ENCODE data around the gene MTERF4.

The MTERF4 gene

DNA sequence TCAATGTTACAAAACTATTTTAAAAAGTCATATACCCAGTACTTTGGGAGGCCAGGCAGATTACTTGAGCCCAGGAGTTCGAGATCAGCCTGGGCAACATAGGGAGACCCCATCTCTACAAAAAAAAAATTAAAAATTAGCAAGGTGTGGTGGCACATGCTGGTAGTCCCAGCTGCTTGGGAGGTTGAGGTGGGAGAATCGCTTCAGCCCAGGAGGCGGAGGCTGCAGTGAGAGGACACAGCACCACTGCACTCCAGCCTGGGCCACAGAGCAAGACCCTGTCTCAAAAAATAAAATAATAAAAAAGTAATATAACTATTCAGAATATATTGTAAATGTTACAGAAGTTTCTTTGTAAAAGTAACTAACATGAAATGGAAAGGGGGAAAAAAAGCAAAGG, 45.2 kb upstream of the MTERF4 start:
- no peak for DNase-seq (ENCODE audit: extremely low read depth, low read depth)
- TF ChIP-seq, protein P1, sequence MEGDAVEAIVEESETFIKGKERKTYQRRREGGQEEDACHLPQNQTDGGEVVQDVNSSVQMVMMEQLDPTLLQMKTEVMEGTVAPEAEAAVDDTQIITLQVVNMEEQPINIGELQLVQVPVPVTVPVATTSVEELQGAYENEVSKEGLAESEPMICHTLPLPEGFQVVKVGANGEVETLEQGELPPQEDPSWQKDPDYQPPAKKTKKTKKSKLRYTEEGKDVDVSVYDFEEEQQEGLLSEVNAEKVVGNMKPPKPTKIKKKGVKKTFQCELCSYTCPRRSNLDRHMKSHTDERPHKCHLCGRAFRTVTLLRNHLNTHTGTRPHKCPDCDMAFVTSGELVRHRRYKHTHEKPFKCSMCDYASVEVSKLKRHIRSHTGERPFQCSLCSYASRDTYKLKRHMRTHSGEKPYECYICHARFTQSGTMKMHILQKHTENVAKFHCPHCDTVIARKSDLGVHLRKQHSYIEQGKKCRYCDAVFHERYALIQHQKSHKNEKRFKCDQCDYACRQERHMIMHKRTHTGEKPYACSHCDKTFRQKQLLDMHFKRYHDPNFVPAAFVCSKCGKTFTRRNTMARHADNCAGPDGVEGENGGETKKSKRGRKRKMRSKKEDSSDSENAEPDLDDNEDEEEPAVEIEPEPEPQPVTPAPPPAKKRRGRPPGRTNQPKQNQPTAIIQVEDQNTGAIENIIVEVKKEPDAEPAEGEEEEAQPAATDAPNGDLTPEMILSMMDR (IDR thresholded peaks at IDR 0.05; ENCODE audit: low read depth, low read length): no peak

DNA sequence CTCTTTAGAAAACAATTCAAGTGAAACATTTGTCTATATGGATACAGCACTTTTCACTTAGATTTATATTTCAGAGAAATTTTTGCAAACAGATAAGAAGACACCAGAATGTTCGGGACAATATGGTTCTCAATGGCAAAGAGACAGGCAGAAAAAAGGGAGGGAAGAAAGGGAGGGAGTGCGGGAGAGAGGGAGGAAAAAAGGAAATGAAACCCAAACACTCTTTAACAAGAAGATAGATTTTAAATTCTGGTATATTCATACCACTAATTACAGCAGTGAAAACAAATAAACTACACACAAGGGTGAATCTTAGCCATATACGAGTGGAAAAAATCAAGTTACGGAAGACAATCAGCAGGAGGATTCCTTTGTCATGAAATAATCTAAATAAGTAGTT, 44.2 kb upstream of the MTERF4 start:
- DNase-seq (ENCODE audit: extremely low read depth, low read depth): no peak
- TF ChIP-seq, protein P1 (IDR thresholded peaks at IDR 0.05; ENCODE audit: low read depth, low read length): no peak

DNA sequence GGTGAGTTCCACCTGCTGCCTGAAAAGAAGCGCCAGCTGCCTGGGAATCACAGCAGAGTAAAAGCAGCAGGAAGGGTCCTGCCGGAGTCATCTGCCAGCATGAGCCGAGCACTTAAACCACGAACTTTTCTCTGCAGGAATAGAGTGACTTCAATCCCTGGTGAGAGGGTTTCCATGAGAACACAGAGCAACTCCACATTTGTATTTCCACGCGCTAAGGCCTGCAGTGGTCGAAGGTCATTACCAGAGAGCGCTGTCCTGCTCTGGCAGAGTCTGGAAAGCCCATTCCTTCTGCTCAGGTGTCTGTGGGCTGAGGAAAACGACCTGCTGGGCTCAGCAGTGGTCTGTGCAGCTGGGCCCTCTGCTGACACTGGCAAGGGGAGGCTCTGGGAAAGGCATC, 40.5 kb upstream of the MTERF4 start:
- TF ChIP-seq, protein P1 (IDR thresholded peaks at IDR 0.05; ENCODE audit: low read depth, low read length): no peak
- no peak for DNase-seq (ENCODE audit: extremely low read depth, low read depth)

DNA sequence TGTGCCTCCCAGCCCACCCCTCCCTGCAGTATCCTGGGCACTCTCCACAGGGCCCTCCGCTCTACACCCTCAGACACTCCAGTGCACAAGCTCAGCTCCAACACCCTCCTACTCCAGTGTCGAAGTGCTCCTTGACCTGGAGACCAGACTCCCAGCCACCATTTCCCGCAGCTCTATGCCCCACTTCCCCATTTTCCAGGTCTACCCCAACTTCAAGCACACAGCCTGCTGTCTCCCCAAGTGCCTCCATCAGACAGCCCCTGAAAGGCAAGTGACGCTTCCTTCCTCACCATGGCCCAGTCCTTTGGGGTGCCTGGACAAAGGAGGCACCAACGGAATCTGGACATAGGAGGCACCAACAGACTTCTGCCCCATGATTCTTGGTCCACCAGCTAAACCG, 40.0 kb upstream of the MTERF4 start:
- TF ChIP-seq, protein P1 (IDR thresholded peaks at IDR 0.05; ENCODE audit: low read depth, low read length): no peak
- no peak for DNase-seq (ENCODE audit: extremely low read depth, low read depth)

DNA sequence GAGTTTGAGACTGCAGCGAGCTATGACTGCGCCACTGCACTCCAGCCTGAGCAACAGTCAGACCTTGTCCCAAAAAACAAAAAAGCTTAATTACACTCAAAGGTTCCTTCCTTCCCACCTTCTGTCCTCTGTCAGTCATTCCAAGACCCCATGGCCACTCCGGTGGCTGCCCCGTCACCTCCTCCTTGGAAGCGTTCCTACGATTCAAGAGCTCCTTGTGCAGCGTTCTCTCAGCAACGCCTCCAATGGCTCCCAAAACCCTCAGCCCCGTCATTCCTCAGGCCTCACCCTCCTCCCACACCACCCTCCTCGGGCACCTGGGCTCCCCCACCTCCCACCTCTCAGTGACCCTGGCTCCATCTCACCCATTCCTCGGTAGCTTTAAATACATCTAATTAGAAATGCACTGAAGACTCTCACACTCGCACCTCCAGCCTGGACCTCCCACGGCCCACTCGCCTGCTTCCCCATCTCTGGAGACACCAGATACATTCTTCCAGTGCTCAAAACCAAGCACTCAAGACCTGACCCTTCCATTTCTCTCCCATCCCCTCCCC, 39.2 kb upstream of the MTERF4 start:
- TF ChIP-seq, protein P1 (IDR thresholded peaks at IDR 0.05; ENCODE audit: low read depth, low read length): no peak

DNA sequence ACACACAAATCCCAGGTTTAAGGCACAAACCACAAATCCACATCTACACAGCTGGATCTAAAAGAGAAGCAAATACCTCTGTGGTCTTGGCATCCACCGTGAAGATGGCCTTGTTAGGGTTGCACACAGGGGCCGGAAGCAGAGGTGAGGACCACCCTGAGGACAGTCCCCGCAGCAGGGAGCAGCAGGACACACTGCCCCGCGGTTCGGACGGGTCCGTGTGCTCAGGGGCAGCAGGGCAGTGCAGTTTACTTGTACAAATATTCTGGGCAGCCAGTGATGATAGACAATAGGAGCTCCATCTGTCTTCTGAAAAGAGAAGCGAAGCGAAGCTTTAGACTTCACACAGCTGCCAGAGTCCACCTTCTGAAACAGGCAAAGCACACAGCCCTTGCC, 38.4 kb upstream of the MTERF4 start:
- no peak for DNase-seq (ENCODE audit: extremely low read depth, low read depth)
- TF ChIP-seq, protein P1 (IDR thresholded peaks at IDR 0.05; ENCODE audit: low read depth, low read length): no peak

More for the DNA sequence above, 39.2 kb upstream of the MTERF4 start:
- no peak for DNase-seq (ENCODE audit: extremely low read depth, low read depth)

DNA sequence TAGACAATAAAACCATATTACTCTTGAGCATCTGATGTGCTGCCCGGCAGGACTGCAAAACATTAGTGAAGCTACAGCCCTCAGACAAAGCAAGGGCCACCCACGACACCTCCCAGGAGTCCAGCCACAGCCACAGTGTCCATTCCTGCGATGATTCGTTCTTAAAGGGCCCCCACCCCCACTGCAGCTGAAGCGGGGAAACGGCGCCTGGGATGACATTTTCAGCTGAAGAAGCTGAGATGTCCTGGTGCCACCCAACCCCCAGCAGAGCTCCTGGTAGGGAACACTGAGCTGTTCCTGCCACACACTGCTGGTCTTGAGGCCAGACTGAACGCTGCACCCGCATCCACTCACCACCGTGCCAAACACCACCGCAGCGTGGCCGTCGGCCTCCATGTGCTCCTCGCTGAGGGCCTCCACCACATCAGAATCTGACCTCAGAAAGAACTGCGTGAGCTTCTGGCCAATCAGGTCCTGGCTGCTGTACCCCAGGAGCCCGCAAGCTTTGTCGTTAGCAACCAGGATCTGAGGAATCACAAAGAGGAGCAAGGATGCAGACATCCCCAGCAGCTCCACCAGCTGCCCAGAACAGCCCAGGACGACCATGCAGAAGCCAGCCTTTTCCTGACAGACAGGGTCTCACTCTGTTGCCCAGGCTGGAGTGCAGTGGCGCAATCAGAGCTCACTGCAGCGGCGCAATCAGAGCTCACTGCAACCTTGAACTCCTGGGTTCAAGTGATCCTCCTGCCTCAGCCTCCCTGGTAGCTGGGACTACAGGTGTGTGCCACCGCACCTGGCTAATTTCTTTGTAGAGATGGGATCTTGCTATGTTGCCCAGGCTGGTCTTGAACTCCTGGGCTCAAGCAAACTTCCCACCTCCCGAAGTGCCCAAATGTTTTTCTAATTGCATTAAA, 37.7 kb upstream of the MTERF4 start:
- DNase-seq (ENCODE audit: extremely low read depth, low read depth): no peak
- TF ChIP-seq, protein P1 (IDR thresholded peaks at IDR 0.05; ENCODE audit: low read depth, low read length): no peak

Measured in AG09319 (cell line).